DMS153 treated with DMSO at 0.1 percent for 48 hours (cell line): ENCODE data around the gene ITGA11.

Source experiments
- DNase-seq: peaks from one replicate; lab custom pipeline; 2025; ENCODE audit not compliant: unreplicated experiment; lab: John Stamatoyannopoulos, UW

The ITGA11 gene

DNA sequence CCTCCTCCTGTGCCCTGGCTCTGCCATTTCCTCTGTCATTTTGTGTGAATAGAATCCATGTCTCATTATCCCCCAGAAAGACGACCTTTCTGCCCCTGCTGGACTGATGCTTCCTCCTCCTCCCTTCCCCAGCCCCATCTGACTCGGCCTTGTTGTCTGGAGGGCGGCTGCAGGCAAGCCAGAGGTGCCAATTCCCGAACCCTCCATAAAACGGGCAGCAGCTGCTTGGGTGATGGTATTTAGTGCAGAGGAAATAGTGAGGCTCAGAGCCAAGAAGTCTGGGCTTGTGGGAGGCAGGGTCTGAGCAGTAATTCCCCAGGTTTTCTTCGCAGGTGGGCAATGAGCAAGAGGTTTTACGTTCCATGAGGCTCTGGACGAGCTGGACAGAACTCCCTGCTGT is 71.2 kb downstream of the ITGA11 start:
- no peak for DNase-seq

DNA sequence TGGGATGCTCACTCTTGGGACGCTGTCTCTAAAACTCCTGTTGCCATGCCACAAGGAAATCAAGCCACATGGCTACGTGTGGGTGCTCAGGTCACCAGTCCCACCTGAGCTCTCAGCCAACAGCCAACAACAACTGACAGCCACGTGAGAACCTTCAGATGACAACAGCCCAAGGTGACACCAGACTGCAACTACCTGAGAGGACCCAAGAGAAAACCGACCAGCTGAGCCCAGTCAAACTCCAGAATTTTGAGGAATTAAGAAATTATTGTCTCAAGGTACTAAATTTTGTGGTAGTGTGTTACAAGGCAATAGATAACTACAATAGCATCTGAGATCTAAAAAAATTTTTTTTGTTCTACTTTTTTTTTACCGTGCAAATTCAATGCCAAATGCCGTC is 75.2 kb downstream of the ITGA11 start:
- no peak for DNase-seq

DNA sequence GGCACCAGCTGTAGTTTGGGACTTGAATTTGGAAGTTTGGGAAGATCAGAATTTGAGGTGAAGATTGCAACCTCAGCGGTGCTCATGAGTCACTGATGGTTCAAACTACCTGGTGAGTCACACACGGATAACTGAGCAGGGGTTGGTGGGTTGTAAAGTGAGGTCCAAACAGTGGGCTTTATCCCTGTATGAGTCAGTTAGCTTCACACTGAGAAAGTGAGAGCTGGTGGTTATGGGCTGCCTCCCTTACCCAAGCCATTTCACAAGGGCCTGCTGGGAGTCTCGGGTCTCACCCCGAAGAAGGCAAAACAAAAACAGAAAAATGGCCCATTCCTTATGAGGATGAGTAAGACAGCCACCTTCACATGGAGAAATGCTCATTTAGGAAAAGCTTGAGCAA is 77.0 kb downstream of the ITGA11 start:
- no peak for DNase-seq

DNA sequence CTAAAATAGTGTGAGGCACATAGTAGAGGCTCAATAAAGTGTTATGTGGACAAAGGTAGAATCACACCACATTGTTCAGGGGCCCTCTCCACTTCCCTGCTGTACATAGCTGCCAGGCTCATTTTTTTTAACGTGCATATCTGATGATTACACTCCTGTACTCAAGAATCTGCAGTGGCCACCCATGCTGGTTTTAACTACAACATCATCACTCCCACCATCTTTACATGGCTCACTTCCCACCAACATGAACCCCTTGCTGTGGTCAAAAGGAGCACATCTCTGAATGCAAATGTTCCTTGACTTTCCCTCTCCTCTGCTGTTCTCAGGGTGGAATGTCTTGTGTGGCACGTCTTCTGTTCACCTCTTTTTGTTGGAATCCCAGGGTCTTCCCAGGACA is 77.7 kb downstream of the ITGA11 start:
- DNase-seq, result no peak

DNA sequence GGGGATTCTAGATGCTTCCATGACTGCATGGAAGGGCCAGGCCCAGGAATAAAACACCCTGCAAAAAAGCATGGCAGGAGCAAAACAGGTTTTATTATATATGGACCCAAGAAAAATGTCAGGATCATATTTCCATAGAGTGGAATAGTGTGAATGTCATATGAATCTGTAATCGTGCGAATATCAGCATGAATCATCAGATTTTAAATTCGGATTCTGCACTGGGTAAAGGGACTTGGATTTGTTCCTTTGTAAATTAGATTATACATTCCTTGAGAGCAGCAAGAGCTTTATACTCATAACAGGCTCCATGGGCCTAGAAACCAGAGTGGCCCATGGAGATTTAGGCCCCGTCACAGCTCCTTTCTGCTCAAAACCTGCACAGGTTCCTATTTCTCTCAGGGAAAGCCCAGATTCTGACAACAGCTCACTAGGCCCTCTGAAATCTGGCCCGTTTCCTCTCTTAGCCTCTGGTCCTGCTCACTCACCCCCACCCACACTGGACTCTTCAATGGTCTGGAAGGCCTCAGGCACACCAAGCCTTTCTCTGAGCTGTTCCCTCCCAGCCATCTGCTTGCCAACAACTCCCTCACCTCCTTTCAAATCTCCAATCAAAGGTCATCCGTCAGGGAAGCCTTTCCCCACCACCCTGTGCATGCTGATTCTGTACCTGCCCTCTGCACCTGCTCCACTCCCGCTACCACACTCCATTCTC is 78.4 kb downstream of the ITGA11 start:
- DNase-seq, result no peak

DNA sequence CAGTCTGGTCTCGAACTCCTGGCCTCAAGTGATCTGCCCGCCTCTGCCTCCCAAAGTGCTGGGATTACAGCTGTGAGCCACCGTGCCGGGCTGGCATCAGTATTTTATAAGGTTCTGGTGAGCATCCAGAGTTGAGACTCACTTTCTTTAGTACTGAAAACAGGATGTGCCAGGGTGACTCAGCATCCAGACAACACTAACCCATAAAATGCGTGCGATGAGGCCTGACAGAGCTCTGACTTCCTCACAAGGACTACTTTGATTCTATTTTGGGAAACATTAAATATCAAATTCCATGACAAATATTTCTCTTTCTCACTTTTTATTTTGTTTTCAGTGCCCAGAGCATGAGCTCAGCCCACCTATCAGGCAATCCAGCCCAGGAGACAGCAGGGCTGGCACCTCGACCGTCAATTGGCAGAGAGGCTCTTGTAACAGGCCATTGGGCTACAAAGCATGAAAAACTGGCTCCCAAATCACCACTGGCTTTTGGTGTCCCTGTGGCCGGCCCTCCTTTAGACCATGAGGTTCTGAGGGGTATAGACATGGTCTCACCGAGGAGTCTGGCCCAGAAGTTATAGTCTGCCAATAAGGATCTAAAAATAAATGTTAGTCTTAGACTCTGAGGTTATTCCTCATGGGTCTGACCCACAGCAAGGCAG is 79.4 kb downstream of the ITGA11 start:
- DNase-seq, result no peak

DNA sequence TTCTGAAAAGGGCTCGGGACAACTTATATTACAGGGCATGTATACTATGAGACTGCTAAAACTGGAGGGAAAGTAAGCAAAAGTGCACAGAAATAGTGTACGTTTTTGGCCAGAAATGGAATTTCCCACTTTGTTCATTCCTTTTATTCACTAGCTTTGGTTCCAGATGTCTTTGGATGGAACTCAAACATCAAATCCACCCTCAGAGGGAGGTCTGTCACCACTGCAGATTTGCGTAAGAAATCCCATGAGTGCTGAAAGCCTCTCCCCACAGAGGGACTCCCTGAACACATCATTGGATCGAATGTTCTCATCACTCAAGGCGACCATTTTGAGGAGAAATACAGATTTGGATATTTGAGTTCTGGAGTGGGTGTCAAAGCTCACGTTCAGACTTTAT is 82.8 kb downstream of the ITGA11 start:
- DNase-seq, result no peak

DNA sequence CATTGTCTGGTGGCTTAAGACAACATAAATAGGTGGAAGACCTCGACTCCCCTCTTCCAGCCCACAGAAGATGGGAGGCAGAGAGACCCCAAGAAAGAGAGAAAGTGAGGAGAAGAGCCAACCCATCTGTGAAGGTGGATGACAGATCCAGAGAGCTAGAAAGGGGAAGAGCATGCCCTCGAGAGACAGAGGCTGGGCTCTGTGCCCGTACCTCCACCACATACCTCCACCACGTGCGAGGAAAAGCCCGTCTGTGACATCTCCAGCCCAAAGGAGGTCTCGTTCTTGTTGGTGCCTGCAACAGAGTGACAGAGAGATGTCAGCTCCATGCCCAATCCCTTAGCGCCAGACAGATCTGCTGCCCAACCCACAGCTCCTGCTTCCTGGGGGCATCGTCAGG is 83.4 kb downstream of the ITGA11 start:
- no peak for DNase-seq

DNA sequence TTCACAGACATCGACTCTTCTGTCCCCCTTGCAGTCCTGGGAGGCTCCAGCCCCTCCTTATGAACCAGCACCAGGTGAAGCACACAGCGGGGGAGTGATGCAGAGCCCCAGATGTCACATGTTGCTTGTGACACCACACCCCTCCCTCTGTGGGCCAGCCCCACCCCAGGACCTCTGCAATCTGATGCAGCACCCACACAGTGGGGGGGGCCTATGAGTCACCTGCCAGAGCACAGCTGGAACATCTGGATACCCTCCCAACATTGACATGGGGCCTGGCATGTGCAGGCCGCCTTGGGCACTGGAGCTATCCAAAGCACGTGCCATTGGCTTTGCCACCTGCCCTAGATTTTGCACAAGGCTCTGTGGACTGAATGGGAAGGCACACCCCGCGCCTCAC is 83.9 kb downstream of the ITGA11 start:
- DNase-seq, result no peak

DNA sequence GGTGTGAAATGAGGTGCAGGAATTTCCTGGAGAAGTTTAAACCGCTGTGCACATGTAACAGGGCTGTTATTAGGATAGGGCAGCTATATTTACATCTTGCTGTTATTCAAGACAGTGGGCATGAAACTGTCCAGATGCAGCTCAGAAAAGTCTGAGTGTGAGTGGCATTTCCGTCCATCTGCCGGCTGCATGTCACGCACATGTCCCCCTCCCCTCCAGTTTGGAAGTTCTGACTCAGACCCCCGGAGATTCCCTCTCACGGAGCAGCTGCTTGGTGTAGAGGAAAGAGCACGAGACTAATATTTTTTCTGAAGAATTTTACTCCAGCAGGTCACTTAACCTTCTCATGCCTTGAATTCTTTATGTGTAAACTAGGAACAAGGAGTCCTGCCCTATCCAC is 84.6 kb downstream of the ITGA11 start:
- DNase-seq, result no peak

DNA sequence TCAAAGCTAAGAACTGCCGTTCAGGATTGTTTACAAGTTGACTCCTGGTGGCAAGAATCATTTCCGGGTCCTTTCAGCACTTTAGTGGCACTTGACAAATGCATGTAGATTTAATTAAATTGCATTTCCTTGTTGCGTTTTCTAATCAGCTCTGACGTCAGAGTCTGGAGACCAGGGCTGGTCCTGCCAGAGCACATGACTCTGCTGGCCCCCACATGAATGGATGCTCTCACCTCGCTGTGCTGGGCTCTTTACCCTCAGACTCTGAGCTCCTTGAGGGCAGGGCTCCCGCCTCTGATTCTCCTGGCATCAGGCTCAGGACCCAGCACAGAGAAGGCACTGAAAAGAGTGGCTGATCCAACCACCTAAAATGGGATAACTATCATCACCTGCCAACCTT is 85.0 kb downstream of the ITGA11 start:
- DNase-seq, result no peak

DNA sequence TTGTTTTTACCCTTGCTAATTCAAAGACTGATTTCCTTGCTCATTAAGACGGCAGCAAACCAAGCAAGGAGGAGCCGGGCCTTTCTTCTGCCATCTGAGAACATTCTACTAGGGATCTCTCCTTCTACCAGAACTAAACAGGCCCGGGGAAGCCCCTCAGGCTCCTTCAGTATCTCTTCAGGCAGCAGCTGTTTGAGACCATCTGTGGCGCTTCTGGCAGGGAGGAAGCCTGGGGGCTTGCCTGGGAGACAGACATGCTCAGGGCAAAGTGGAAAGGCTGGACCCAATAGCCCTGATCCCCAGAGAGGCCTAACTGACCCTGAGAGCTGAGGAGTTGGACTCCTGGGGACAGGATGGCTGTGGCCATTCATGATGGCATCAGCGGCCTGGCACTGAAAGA is 86.5 kb downstream of the ITGA11 start:
- no peak for DNase-seq

DNA sequence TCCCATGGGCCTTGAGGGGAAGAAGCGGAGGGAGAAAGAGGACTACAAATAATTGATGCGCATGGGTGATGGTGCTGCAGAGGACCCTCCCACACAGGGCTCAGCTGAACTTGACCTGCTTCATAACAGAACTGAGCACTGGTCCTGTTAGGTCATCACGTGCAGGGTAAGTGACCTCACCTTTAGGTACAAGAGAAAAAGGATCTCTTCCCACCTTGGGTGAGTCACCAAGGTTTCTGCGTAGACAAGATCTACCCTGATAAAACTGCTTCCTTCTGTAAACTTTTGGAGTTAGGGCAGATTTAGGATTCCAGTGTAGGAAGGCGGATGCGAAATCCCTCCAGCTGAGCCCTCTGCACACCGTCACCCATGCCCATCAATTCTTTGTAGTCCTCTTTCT is 87.4 kb downstream of the ITGA11 start:
- DNase-seq, result no peak

DNA sequence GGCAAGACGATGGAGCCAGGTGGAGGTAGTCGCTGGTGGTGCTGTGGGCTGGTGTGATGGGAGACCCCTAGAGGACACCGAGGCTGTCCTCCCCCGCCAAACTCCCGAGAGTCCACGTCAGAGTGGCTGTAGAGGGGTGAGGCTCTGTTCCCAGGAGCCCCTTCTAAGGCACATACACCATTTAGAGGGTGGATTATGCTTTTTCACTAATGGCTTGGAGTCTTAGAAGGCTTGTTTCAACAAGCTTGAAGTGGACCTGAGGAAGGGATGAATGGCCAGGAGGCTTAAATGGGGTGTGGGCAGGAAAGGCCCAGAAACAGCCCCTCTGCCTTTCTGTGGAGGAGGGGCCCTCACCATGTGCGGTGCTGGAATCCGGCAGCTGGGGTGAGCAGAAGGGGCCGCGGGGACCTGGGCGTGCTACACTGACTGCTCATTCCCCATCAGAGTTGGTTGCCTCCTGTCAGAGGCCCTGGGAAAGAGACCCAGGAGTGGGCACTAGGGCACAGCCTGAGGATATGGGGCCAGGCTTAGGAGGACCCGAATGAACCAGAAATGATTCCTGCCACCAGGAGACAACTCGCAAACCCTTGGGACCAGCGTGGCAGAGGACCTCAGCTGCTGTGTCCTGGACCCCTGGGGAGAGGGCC is 88.3 kb downstream of the ITGA11 start:
- DNase-seq, result no peak

DNA sequence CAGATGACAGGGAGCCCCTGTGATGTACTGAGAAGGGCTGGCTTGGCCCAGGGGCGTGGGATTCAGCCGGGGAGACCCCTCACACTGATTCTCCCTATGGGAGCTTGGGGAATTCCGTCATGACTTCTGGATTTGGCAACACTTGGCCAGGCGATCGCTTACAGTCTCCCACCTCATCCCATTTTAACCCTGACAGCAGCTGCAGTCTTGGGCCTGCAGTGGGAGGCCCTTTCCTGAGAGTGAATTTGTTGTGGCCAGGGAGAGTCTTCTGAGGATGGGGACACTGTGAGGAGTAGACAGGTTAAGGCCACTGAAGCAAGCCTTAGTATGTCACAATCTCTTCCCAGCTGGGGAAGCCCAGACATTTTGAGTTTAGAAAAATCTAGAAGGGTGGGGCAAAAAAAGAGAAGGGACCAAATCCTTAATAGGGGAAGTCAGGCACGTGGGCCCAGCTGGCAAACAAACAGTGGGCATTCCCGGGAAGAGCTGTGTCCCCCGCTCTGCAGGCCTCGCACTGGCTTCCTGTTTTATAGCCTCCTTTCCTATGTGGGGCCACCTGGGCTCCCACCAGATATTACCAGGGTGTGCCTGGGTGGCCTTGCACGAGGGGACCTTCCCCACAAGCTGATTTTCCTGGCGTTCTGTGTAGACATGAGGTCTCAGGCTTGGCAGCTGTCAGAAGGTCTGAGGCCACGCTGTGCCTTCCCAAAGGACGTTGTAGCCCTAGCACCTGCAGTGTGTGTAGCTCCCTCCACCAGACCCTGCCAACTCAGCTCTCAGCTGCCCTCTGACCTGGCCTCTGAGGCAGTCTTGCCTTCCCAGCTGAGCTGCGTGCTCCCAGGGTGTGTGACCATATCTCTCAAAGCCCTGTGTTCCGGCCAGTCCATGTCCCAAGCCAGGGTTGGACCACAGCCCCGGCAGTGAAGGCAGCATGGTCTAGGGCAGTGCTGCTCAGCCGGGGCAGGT is 89.9 kb downstream of the ITGA11 start:
- DNase-seq, result no peak

DNA sequence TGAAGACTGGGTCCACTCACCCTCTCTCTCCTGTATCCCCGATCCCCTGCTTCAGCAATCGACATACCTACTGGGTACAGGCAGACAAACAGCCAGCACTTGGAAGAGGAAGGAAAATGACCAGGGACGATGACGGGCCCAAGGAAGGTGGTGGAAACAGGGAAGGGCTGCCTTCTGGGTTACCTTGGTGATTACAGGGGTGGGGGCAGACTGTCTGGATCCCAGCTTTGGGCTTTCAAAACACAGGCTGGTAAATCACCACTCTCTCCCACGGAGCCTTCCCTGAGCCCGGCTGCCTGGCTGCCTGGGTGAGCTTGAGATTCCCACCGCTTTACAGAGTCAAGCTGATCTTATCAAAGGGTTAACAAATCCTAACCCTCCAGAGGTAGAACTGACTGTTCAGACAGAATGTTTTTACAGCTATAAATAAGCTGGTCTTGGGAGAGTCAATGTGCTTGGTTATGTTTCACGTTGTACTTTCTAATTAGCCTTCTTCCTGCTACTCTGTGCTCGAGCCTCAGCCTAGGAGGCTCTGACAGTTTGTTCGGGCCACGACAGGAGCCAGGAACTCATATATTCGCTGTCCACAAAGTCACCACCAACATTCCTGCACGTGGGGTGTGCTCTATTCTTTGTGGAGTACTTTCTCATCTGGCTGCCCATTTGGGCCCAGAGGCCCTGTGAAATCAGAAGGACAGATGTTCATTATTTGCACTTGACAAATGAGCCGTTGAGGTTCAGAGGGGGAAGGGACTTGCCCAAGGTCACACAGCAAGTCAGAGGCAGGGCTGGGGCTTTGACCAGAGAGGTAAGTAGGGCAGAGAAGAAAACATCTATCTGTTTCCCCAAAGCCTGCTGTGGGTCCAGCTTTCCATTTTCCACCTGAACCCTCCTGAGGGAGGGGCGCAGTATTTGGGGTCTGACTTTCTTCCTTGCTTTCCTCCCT is 91.0 kb downstream of the ITGA11 start:
- DNase-seq, result no peak

DNA sequence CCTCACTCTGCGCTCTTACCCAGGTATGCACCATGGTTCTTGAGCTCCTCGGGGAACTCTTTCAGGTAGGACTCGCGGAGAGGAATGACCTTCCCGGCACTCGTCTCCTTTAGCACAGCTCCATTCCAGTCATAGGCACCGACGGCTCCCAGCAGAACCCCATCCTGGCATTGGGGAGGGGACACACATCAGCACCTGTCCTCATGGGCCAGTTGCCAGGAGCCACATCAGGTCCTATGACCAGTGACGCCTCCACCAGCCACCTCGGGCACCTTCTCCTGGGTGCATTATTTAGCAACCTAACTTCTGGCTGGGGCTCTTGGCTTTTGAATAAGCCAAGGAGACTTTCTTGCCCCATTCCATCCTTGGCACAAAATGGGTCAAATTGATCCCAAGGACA is 92.5 kb downstream of the ITGA11 start:
- DNase-seq, result no peak

DNA sequence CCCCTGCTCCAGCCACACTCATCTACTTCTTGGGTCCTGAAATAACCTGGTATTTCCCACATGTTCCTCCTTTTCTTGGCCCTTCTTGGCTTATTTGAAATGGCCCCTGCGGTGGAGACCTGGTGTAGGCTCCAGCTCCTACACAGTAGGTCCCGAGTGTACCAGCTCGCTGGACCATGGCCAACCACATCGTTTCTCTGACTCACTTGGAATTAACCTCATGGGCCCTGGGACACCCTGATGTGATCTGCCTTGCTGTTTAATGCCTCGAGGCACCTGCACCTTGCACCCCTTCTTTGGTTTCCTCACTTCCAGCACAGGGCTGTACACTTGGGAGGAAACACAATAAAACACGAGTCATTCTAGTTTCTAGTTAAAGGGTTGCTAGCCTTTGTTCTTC is 94.1 kb downstream of the ITGA11 start:
- DNase-seq, result no peak

DNA sequence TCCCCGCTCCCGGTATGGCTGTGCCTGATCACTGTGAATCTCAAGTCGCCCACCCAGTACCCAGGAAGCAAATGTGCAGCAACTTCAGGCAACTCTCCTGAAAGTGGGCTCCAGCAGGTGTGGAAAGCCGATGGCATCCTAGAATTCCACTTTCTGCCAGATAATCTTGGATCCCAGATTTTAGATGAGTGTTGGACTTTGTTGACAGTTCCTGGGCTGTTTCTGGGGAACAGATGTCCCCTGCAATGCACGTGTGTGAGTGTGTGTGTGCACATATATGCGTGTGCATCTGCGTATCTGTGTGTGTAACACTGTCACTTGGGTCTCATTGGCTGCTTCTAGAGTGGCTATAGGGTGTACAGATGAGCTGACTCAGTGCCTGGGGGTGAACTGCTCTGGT is 95.4 kb downstream of the ITGA11 start:
- no peak for DNase-seq

DNA sequence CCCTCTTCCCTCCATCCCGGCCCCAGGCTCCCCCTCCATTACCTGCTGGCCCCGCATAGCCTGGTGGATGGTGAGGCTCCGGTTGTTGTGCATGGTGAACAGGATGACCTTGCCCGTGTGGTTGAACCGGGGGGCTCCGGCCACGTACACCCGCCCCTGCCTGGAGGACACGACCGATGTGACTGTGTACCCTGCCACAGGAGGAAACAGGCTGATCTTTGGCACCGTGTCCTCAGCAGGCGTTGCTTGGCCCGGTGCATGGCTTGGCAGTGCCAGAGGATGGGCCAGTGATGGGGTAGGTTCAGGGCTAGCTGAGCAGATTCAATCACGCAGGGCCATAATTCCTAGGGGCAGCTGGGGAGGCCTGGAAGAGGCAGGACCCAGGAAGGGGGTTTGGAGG is 96.3 kb downstream of the ITGA11 start:
- DNase-seq, result no peak
